T-helper 17 cell (primary cell): ENCODE data around the gene BGN. TPM values are rescaled to one million over a fixed set of nuclear protein-coding genes. Genes with fewer than 3 reads are reported as not detected.

ENCODE experiments used
- ATAC-seq: fragments of 150-1000 bp; cut with Tn5 transposase; 2 replicates; pipeline ENCODE4 v1.10.0; 2021; ENCODE audit warnings: mild to moderate bottlenecking, moderate library complexity
- DNase-seq, 3 donors: peaks; one replicate each; pipeline versions ENCODE4 v3.0.0 to v3.0.0-alpha.2; 2020 to 2021
- H3K9me3 ChIP-seq: one replicate; pipeline ENCODE4 v1.7.0; 2013; ENCODE audit warnings: low read length, mild to moderate bottlenecking; ENCODE audit not compliant: control insufficient read depth, poor library complexity, severe bottlenecking
- H3K27ac Mint-ChIP-seq: one replicate; pipeline ENCODE4 v1.8.0; 2022; ENCODE audit warnings: mild to moderate bottlenecking, moderate library complexity, mixed read lengths
- H3K27me3 Mint-ChIP-seq: one replicate; pipeline ENCODE4 v1.8.0; 2022; ENCODE audit warnings: mixed read lengths
- H3K36me3 Mint-ChIP-seq: one replicate; pipeline ENCODE4 v1.8.0; 2022; ENCODE audit warnings: low read depth, mixed read lengths
- H3K4me1 Mint-ChIP-seq: one replicate; pipeline ENCODE4 v1.8.0; 2022; ENCODE audit warnings: mild to moderate bottlenecking, mixed read lengths
- H3K4me3 Mint-ChIP-seq: one replicate; pipeline ENCODE4 v1.8.0; 2022; ENCODE audit warnings: mild to moderate bottlenecking, moderate library complexity, mixed read lengths
- total RNA-seq, 4 donors: library from RNA in 2 of 4; stranded (reverse) in 2 of 4; gene quantifications; one replicate each; pipeline ENCODE4 v1.2.3 and lab custom pipeline; 2022 to 2026

Gene BGN
- total RNA-seq, 2 donors from 2014 or later, result not detected

DNA sequence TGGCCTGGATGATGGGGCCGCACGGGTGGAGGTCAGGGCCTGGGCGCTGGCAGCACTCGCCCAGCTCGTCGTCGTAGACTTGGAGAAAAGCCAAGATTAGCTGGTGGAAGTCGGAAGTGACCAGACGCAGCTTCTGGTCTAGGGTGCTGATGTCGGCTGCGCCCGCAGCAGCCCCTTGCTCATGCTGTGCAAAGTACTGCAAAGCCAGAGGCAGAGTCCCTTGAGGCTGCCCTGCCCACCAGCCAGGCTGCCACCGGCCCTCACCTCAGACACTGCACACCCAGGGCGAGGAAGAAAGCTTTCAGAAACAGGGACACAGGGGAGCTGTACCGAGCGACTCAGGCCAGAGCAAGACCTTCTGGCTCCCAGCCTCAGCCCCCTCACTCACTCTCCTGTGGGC lies 39.2 kb upstream of the BGN start:
- Mint-ChIP-seq H3K36me3 (peaks cover 4% of the 10 kb centered on the region), H3K27ac (no peak overlapping the region), H3K27me3 (no peaks in the 10 kb centered on the region), H3K4me1 (no peaks in the 10 kb centered on the region), H3K4me3 (no peak overlapping the region)
- DNase-seq, result no peak
- ATAC-seq, result no peak
- no peaks in the 10 kb centered on the region for H3K9me3 ChIP-seq

DNA sequence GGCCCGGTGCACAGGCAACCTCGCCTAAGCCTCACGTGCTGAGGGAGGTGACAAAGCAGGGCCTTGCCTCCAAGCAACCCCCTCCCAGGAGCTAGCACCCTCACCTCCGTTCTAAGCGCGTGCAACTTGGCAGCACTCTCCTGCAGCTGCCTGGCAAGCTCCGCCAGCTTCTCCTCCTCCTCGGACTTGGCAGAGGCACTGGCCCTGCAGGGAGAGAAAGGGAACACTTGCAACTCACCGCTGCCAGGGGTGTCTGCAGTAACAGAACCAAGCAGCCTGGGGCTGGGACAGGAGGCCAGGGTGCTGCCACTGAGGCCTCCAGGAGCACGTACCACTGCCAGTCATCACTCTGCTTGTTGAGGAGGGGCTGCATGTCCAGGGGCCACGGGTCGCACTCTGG lies 38.6 kb upstream of the BGN start:
- H3K36me3 Mint-ChIP-seq, result peaks cover 4% of the 10 kb centered on the region
- DNase-seq, result no peak
- H3K9me3 ChIP-seq, result no peaks in the 10 kb centered on the region
- H3K4me3 Mint-ChIP-seq, result no peak overlapping the region
- no peaks in the 10 kb centered on the region for H3K27me3 Mint-ChIP-seq
- ATAC-seq, result no peak
- no peak overlapping the region for H3K27ac Mint-ChIP-seq
- no peaks in the 10 kb centered on the region for H3K4me1 Mint-ChIP-seq

DNA sequence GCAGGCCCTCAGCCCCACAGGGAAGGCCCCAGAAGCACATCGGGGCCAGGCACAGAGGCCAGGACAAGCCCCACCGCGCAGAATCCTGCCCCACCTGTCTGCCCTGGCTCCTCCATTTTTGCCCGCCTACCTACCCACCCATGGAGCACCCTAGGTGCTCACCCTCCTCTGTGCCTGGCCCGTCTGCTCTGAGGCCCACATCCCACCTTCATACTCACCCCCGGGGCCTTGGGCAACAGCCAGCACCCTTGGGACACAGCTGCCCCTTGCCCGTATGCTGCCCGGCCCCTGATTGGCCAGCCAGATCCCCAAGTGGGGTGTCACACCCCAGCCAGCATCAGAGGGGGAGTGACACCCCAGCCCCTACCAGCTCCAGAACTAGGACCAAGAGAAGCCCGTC lies 38.1 kb upstream of the BGN start:
- no peak for ATAC-seq
- Mint-ChIP-seq H3K4me3 (no peak overlapping the region), H3K27ac (no peak overlapping the region), H3K36me3 (peaks cover 4% of the 10 kb centered on the region), H3K4me1 (no peaks in the 10 kb centered on the region), H3K27me3 (no peaks in the 10 kb centered on the region)
- DNase-seq, result no peak
- H3K9me3 ChIP-seq, result no peaks in the 10 kb centered on the region

DNA sequence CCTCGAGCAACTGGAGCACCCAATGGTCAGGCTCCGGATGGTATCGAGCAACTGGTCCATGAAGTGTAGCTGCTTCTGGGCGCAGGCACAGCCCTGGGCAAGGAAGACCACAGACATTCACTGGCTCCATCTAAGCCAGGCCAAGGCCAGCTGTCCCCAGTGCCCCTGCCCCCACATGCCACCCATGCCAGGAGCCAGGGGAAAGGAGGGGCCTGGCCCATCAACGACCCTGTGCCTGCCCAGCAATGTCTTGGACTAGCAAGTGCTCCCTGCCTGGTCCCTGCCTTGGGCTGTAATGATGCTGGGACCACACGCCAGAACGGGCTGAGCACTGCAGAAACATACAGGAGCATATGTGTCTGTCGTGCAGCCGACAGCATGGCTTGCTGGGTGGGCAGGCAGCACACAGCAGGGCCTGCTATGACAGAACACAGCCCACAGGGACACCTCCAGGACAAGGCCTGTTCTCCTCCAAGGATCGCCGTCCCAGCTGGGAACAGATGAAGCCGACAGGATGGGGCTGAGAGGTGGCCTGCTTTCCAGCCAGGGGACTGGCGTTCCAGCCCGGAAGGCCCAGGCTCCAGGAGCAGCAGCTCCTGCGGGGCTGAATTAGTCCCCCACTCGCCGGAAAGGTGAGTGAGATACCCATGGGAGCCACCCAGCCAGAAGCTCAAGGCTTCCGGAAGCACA lies 37.5 kb upstream of the BGN start:
- Mint-ChIP-seq H3K4me3 (no peak overlapping the region), H3K27me3 (no peaks in the 10 kb centered on the region), H3K4me1 (no peaks in the 10 kb centered on the region), H3K36me3 (peaks cover 4% of the 10 kb centered on the region), H3K27ac (no peak overlapping the region)
- H3K9me3 ChIP-seq, result no peaks in the 10 kb centered on the region
- ATAC-seq (no peak), DNase-seq (no peak)

DNA sequence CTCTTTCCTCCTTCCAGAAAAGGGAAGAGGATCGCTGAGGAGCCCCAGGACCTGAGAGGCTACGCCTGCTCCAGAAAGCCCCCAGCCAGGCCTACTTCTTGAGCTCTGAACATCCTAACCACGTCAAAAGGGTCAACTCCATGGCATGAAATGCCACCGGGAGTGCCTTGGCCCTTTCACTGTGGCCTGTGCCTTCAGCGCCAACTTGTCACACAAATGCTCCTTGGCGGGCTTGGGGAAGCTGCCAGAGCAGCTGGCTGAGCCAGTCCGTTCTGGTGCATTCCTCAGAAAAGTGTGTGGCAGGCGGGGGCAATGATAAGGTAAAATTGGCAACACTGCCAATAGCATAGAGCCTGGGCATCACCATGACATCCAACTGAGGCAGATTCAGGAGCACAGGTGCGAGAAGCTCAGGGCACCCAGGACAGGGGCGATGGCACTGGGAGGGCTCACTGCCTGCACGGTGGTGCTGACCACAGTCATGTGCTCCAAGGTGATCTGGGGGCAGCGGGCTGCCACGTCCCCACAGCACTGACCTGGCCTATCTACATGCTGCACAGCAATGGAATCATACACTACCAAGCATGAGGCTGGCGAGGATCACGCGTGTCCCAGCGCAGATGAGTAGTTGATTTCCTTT lies 36.8 kb upstream of the BGN start:
- Mint-ChIP-seq H3K4me1 (no peaks in the 10 kb centered on the region), H3K36me3 (peaks cover 4% of the 10 kb centered on the region), H3K4me3 (no peak overlapping the region), H3K27me3 (no peaks in the 10 kb centered on the region), H3K27ac (no peak overlapping the region)
- DNase-seq, result no peak
- H3K9me3 ChIP-seq, result no peaks in the 10 kb centered on the region
- ATAC-seq, result no peak

DNA sequence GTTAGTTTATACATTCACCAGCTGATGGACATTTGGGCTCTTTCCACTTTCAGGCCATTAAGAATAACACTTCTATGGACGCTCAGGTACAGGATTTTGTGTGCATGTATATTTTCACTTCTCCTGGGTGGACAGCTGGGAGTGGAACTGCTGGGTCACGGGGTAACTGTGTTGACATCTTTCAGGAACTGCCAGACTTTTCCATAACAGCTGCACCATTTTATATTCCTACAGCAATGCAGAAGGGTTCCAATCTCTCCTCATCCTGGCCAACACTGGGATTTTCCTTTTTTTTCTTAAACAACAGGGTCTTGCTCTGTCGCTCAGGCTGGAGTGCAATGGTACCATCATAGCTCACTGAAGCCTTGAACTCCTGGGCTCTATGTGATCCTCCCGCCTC lies 36.3 kb upstream of the BGN start:
- Mint-ChIP-seq H3K4me3 (no peak overlapping the region), H3K27ac (no peak overlapping the region), H3K4me1 (no peaks in the 10 kb centered on the region), H3K27me3 (no peaks in the 10 kb centered on the region), H3K36me3 (peaks cover 4% of the 10 kb centered on the region)
- DNase-seq (no peak), ATAC-seq (no peak)
- H3K9me3 ChIP-seq, result no peaks in the 10 kb centered on the region

DNA sequence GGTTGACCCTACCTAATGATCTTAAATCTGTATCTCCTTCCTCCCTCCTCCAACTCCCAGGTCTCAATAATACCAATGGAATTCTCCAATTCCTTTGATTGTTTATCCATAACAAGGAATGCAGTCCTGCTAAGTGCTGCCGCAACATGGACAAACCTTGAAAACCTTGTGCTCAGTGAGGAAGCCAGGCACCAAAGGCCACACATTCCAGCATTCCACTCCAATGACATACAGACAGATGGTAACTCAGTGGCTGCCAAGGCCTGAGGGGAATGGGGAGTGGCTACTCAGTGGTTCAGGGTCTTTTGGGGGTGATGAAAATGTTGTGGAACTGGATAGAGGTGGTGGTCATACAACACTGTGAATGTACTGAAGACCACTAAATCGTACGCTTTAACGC lies 34.8 kb upstream of the BGN start:
- peaks cover 4% of the 10 kb centered on the region for H3K36me3 Mint-ChIP-seq
- no peaks in the 10 kb centered on the region for H3K9me3 ChIP-seq
- H3K4me3 Mint-ChIP-seq, result no peak overlapping the region
- no peak overlapping the region for H3K27ac Mint-ChIP-seq
- ATAC-seq, result no peak
- no peak for DNase-seq
- no peaks in the 10 kb centered on the region for H3K27me3 Mint-ChIP-seq
- peaks cover 2% of the 10 kb centered on the region for H3K4me1 Mint-ChIP-seq

DNA sequence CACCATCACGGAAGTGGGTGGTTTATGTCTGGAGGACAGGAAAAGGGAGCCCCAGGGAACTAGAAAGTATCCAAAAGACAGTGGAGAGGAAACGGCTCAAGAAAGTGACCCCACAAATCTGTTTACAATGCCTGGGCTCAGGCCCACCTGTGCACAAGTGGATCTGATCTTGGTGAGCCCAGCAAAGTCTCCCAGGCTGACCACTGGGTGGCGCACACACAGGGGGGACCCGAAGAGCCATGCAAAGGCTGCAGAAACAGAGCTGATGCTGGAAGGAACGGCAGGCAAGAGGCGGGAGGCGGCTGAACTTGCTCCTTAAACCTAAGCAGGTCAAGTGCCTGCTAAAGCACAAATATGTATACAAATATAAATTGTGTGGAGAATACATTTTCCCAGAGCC lies 34.0 kb upstream of the BGN start:
- ATAC-seq (peak; percentile 61), DNase-seq (peak in 2 of 3 donors; percentile 26 to 28)
- Mint-ChIP-seq H3K4me1 (peaks cover 2% of the 10 kb centered on the region), H3K27me3 (no peaks in the 10 kb centered on the region), H3K4me3 (no peak overlapping the region), H3K36me3 (peaks cover 4% of the 10 kb centered on the region), H3K27ac (no peak overlapping the region)
- H3K9me3 ChIP-seq, result no peaks in the 10 kb centered on the region

DNA sequence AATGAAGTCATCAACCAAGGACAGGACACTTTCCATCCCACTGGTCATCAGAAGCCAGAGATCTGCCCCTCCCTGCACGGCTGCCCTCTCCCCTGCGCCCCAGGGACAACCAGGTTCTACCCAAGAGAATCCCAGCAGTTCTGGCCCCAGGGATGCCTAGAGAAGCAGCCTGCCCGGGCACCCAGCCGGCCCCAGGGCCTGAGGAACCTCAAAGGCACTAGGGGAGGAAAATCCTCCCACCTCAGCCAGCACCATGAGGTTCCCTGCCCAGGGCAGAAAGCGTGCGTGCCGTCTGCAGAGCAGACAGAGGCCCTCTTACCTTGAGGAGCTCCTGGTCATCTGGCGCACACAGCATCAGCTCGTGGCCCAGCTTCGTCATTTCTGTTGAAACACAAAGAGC lies 32.5 kb upstream of the BGN start:
- Mint-ChIP-seq H3K27me3 (no peaks in the 10 kb centered on the region), H3K36me3 (peaks cover 4% of the 10 kb centered on the region), H3K4me1 (peaks cover 2% of the 10 kb centered on the region), H3K4me3 (no peak overlapping the region), H3K27ac (no peak overlapping the region)
- no peak for DNase-seq
- no peaks in the 10 kb centered on the region for H3K9me3 ChIP-seq
- ATAC-seq, result no peak

DNA sequence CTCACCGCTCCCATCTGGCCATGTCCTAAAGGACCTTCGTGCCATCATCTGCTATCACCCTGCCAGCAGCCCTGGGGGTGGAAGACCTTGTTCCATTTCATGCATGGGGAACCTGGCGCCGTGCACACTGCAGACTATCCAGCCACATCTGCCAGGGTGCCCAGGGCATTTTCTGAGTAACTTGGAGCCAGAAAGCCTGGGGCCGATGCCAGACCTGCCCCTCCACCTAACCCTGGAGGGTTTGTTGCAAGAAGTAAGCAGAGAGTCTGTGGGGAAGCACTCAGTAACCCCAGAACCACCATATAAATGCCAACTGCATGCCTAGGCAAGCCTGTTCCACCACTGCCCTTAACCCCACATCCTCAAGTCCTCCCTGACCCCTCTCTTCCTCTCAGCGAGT lies 31.7 kb upstream of the BGN start:
- Mint-ChIP-seq H3K4me1 (peaks cover 3% of the 10 kb centered on the region), H3K27me3 (no peaks in the 10 kb centered on the region), H3K36me3 (peaks cover 4% of the 10 kb centered on the region), H3K27ac (no peak overlapping the region), H3K4me3 (no peak overlapping the region)
- ATAC-seq (no peak), DNase-seq (no peak)
- no peaks in the 10 kb centered on the region for H3K9me3 ChIP-seq

DNA sequence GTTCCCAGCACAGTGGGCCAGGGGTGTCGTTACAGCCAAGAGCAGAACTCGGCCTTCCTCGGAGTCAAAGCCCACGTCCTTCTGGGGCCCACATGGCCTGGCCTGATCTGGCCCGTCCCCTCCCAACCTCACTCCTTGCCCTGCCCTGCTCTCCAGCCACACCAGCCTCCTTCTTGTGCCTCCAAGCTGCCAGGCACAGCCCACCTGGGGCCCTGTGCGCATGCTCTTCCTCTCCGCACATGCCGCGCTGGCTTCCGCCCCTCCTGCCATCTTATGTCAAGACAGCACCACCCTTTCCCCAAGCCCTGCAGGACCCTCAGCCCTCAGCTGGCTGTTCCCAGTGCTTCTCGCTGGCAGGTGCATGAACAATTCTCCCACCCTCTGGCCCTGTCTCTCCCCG lies 31.2 kb upstream of the BGN start:
- peaks cover 6% of the 10 kb centered on the region for H3K4me1 Mint-ChIP-seq
- no peak for ATAC-seq
- H3K36me3 Mint-ChIP-seq, result peaks cover 4% of the 10 kb centered on the region

DNA sequence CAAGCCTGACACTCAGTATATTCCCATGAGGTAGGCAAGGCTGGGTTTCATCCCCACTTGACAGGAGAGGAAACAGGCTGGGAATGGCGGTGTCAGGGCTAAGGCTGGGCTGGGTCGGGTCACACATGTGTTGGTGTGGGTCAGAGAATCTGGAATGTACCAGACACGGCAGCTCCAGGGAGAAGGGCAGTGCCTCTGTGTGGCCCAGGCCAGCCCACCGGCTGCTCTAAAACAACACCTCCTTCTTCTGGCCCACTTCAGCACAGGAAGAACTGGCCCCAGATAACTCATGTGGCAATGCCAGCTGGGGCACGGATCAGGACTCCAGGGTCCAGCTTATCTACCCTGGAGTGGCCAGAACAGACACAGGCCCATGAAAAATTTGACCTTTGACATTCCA lies 30.7 kb upstream of the BGN start:
- no peaks in the 10 kb centered on the region for H3K27me3 Mint-ChIP-seq
- H3K9me3 ChIP-seq, result no peaks in the 10 kb centered on the region
- peaks cover 6% of the 10 kb centered on the region for H3K4me1 Mint-ChIP-seq
- no peak overlapping the region for H3K27ac Mint-ChIP-seq
- peaks cover 3% of the 10 kb centered on the region for H3K36me3 Mint-ChIP-seq
- ATAC-seq, result no peak
- H3K4me3 Mint-ChIP-seq, result no peak overlapping the region
- no peak for DNase-seq

More for the DNA sequence above, 31.2 kb upstream of the BGN start:
- no peaks in the 10 kb centered on the region for H3K27me3 Mint-ChIP-seq
- H3K9me3 ChIP-seq, result no peaks in the 10 kb centered on the region
- DNase-seq, result no peak
- H3K27ac Mint-ChIP-seq, result no peak overlapping the region
- H3K4me3 Mint-ChIP-seq, result no peak overlapping the region

DNA sequence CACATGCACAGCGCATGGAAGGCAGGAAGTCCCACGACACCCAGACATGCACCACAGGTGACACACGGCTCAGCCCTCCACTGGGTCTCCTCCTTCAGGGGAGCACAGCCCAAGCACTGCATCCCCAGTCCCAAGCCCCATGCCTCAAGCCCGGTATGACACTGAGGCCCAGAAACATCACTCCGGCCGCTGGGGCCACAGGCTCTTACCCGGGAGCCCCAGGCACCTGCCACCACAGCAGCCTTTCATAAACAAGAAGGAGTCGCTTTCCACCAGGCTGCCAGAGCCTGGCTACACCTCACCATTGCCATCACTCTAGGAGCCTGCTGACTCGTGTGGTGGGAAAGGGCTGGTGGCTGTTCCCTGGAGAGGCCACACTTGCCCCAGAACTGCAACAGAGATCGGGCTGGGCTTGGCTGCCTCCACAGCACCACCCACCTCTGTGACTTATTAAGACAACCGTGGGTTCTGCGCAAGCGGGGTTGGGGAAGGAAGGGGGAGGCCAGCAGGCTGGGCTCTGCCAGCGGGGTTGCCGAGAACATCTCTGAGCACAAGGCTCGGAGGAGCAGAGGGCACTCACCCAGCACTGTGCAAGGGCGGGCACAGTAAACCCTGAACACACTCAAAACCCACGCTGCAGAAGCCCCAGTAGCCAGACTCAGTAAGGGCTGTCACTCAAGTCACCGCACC lies 28.9 kb upstream of the BGN start:
- peaks cover 11% of the 10 kb centered on the region for H3K4me1 Mint-ChIP-seq
- H3K9me3 ChIP-seq, result no peaks in the 10 kb centered on the region
- DNase-seq, result no peak
- no peaks in the 10 kb centered on the region for H3K27me3 Mint-ChIP-seq
- ATAC-seq, result no peak
- H3K27ac Mint-ChIP-seq, result no peak overlapping the region
- no peak overlapping the region for H3K4me3 Mint-ChIP-seq
- no peaks in the 10 kb centered on the region for H3K36me3 Mint-ChIP-seq
